SU-DHL-6 (cell line): Measurements from ENCODE around the gene PRKD1.
"Not testable (repeated sequence)": the region's sequence is repeated elsewhere in the genome, so short reads cannot be mapped to it uniquely, and the experiment has no call there.

Source experiments
- H2AFZ ChIP-seq: fragments of 200-600 bp; sonication (generic); 2 replicates; pipeline ENCODE4 v1.6.1; 2014; ENCODE audit warnings: low read depth, mild to moderate bottlenecking, moderate library complexity, mixed read lengths, antibody characterized with exemption, low read length; ENCODE audit not compliant: severe bottlenecking
- H3F3A ChIP-seq: fragments of 200-600 bp; shearing (Covaris generic); 2 replicates; pipeline ENCODE4 v1.6.0; 2016; ENCODE audit warnings: antibody characterized with exemption, mild to moderate bottlenecking; ENCODE audit not compliant: insufficient read depth
- H3K27ac ChIP-seq: fragments of 200-600 bp; sonication (generic); 2 replicates; pipeline ENCODE4 v1.5.1; 2016; ENCODE audit warnings: low read depth, mild to moderate bottlenecking, low read length, moderate library complexity, mixed read lengths
- H3K27me3 ChIP-seq: fragments of 200-600 bp; sonication (generic), shearing (Covaris generic); 2 replicates; pipeline ENCODE4 v1.6.0; 2014; ENCODE audit warnings: mild to moderate bottlenecking, low read length
- H3K36me3 ChIP-seq: fragments of 200-600 bp; sonication (generic); 2 replicates; pipeline ENCODE4 v1.6.1; 2014; ENCODE audit warnings: mild to moderate bottlenecking, low read length, mixed read lengths
- H3K4me2 ChIP-seq: fragments of 300-600, 200-600 bp; shearing (Covaris generic), sonication (generic); 2 replicates; pipeline ENCODE4 v1.6.0; 2014; ENCODE audit warnings: low read length, low read depth, mild to moderate bottlenecking; ENCODE audit not compliant: poor library complexity, severe bottlenecking
- H3K4me3 ChIP-seq: fragments of 200-600 bp; sonication (generic); 2 replicates; pipeline ENCODE4 v1.5.1; 2014; ENCODE audit warnings: antibody characterized with exemption, low read length, mild to moderate bottlenecking, mixed read lengths; ENCODE audit not compliant: insufficient read depth, poor library complexity, severe bottlenecking
- H3K79me2 ChIP-seq: fragments of 200-600 bp; sonication (generic); 2 replicates; pipeline ENCODE4 v1.6.1; 2014; ENCODE audit warnings: mild to moderate bottlenecking, low read length, moderate library complexity; ENCODE audit not compliant: insufficient read depth
- H3K9ac ChIP-seq: fragments of 200-600 bp; sonication (generic); 2 replicates; pipeline ENCODE4 v1.7.0; 2014; ENCODE audit warnings: mild to moderate bottlenecking, low read length
- H3K9me2 ChIP-seq: fragments of 200-600 bp; sonication (generic); replicated peaks from 2 replicates; pipeline ENCODE4 v1.6.1; 2014; ENCODE audit warnings: low read length; ENCODE audit not compliant: insufficient read depth
- H3K9me3 ChIP-seq: fragments of 200-600 bp; sonication (generic); 2 replicates; pipeline ENCODE4 v1.6.1; 2014; ENCODE audit warnings: low read length, mixed read lengths; ENCODE audit not compliant: insufficient read depth
- H4K20me1 ChIP-seq: fragments of 200-600 bp; sonication (generic); 2 replicates; pipeline ENCODE4 v1.6.1; 2014; ENCODE audit warnings: low read depth, mild to moderate bottlenecking, antibody characterized with exemption, low read length, moderate library complexity, mixed read lengths
- CTCF ChIP-seq: fragments of 200-600 bp; sonication (generic); IDR thresholded peaks from one replicate; pipeline ENCODE4 v1.5.1; 2017; ENCODE audit warnings: antibody characterized with exemption, mild to moderate bottlenecking, low read length, moderate library complexity; ENCODE audit not compliant: insufficient read depth, poor library complexity, severe bottlenecking
- EZH2phosphoT487 ChIP-seq: fragments of 200-600 bp; sonication (generic), shearing (Covaris generic); conservative IDR thresholded peaks from 2 replicates; pipeline ENCODE4 v1.6.1; 2018; ENCODE audit warnings: mild to moderate bottlenecking, antibody characterized with exemption, low read length, moderate library complexity, mixed read lengths

PRKD1 gene

GRCh38 chr14:29856516-29856915, 71.1 kb downstream of the PRKD1 start:
- peak overlapping the region; percentile 72 for H3K4me2 ChIP-seq
- no peaks in the 10 kb centered on the region for H3K27me3 ChIP-seq
- TF ChIP-seq EZH2phosphoT487 (no peak), CTCF (no peak)
- no peak overlapping the region for H3K9ac ChIP-seq
- peak overlapping the region; percentile 80 for H3K27ac ChIP-seq
- no peaks in the 10 kb centered on the region for H4K20me1 ChIP-seq
- H3K9me3 ChIP-seq = peaks cover 14% of the 10 kb centered on the region; the same call in 1 of the 2 replicates
- no peaks in the 10 kb centered on the region for H3K79me2 ChIP-seq
- no peak overlapping the region for H3K4me3 ChIP-seq
- H3K36me3 ChIP-seq = no peaks in the 10 kb centered on the region
- peak overlapping the region; percentile 39 for H2AFZ ChIP-seq
- H3K9me2 ChIP-seq = no peaks in the 10 kb centered on the region
- no peaks in the 10 kb centered on the region; the same call in 1 of the 2 replicates for H3F3A ChIP-seq

GRCh38 chr14:29853691-29854090, 74.0 kb downstream of the PRKD1 start:
- H3K9ac ChIP-seq, H3K9me2 ChIP-seq, H3K4me3 ChIP-seq, H3F3A ChIP-seq, H3K27ac ChIP-seq, H4K20me1 ChIP-seq, H3K4me2 ChIP-seq, H3K36me3 ChIP-seq, H2AFZ ChIP-seq, H3K27me3 ChIP-seq, H3K79me2 ChIP-seq: not testable (repeated sequence)
- peaks cover 17% of the 10 kb centered on the region; the same call in 1 of the 2 replicates for H3K9me3 ChIP-seq

GRCh38 chr14:29853272-29853671, 74.4 kb downstream of the PRKD1 start:
- H2AFZ ChIP-seq = no peak overlapping the region
- peaks cover 17% of the 10 kb centered on the region; the same call in 1 of the 2 replicates for H3K9me3 ChIP-seq
- no peak overlapping the region for H3K4me3 ChIP-seq
- H3K9me2 ChIP-seq = no peaks in the 10 kb centered on the region
- no peak overlapping the region for H3K9ac ChIP-seq
- H4K20me1 ChIP-seq = no peaks in the 10 kb centered on the region
- H3K4me2 ChIP-seq = no peak overlapping the region
- no peaks in the 10 kb centered on the region for H3K27me3 ChIP-seq
- TF ChIP-seq CTCF (no peak), EZH2phosphoT487 (no peak)
- H3F3A ChIP-seq = no peaks in the 10 kb centered on the region
- no peaks in the 10 kb centered on the region for H3K36me3 ChIP-seq
- H3K27ac ChIP-seq = no peak overlapping the region
- no peaks in the 10 kb centered on the region for H3K79me2 ChIP-seq

GRCh38 chr14:29851397-29851796, 76.2 kb downstream of the PRKD1 start:
- Histone ChIP-seq H3K27me3 (no peaks in the 10 kb centered on the region), H3K4me2 (no peak overlapping the region), H4K20me1 (no peaks in the 10 kb centered on the region), H3K4me3 (no peak overlapping the region), H3K36me3 (no peaks in the 10 kb centered on the region), H3K27ac (no peak overlapping the region), H3K79me2 (no peaks in the 10 kb centered on the region), H3K9ac (no peak overlapping the region), H3K9me2 (no peaks in the 10 kb centered on the region), H3F3A (no peaks in the 10 kb centered on the region), H3K9me3 (peaks cover 16% of the 10 kb centered on the region; the same call in 1 of the 2 replicates), H2AFZ (no peak overlapping the region)
- TF ChIP-seq EZH2phosphoT487 (no peak), CTCF (no peak)
